ENCODE results near the gene MIEF1. TPM values are rescaled to one million over a fixed set of nuclear protein-coding genes. Genes with fewer than 3 reads are reported as not detected.

Gene MIEF1
- total RNA-seq, 1 experiment from 2014 or later: 29.9 TPM

DNA sequence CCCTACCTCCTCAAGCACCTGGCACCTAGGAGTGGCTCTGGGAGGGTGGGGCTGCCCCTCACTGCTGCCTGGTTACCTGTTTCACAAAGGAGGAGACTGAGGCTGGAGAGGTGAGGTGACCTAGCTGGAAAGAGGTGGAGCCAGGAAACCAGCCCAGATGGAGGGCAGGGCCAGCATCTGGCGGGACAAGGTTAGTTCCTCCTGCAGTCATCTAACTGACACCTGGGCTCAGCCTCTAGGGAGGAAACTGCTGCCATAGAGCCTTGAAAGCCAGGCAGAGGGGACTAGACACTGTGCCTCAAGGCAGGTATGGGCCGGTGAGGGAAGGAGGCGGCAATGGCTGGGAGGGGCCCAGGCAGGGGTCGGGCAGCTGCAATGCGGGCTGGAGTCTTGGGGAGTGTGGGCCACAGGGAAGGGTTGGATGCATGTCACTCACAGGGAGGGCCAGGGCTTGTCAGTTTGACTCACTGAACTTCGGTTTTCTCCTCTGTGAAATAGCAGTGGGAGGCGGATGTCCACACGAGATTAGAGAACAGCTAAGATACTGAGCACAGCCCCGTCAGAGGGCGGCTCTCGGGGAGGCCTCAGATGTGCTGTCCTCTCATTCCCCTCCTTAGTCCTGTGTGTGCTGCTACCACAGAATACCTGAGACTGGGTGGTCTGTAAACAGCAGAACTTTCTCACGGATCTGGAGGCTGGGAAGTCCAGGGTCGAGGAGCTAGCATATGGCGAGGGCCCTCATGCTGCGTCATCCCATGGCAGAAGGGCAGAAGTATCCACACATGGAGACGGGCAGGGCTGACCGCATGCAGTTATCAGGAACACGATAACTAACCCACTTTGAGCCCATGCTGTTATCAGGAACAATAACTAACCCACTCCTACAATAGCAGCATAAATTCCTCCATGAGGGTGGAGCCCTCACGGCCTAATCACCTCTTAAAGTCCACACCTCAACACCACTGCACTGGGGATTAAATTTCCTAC lies 29.2 kb upstream of the MIEF1 start (continued):
- TF ChIP-seq, protein P1, sequence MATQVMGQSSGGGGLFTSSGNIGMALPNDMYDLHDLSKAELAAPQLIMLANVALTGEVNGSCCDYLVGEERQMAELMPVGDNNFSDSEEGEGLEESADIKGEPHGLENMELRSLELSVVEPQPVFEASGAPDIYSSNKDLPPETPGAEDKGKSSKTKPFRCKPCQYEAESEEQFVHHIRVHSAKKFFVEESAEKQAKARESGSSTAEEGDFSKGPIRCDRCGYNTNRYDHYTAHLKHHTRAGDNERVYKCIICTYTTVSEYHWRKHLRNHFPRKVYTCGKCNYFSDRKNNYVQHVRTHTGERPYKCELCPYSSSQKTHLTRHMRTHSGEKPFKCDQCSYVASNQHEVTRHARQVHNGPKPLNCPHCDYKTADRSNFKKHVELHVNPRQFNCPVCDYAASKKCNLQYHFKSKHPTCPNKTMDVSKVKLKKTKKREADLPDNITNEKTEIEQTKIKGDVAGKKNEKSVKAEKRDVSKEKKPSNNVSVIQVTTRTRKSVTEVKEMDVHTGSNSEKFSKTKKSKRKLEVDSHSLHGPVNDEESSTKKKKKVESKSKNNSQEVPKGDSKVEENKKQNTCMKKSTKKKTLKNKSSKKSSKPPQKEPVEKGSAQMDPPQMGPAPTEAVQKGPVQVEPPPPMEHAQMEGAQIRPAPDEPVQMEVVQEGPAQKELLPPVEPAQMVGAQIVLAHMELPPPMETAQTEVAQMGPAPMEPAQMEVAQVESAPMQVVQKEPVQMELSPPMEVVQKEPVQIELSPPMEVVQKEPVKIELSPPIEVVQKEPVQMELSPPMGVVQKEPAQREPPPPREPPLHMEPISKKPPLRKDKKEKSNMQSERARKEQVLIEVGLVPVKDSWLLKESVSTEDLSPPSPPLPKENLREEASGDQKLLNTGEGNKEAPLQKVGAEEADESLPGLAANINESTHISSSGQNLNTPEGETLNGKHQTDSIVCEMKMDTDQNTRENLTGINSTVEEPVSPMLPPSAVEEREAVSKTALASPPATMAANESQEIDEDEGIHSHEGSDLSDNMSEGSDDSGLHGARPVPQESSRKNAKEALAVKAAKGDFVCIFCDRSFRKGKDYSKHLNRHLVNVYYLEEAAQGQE (IDR thresholded peaks at IDR 0.05; ENCODE audit: insufficient read depth in 1 of 2, low read depth in 2 of 2, low read length in 1 of 2): no peak

DNA sequence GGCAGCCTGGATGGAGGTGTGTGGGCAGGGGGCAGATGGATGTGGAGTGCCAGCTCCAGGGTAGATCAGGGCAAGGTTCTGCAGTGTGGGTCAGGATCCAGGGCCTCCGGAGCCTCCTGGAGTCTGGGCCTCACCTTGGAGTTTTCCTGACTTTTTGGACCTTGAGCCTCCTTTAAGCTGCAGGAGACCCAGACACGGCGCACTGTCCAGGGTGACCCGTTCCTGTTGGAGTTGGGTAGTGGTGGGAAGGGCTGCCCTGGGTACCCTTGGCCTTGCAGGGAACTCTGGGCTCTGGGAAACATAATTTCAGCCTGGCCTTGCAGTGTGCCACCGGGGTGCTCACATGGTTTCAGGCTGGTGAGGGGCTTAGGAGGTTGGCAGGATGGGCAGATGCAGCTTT lies 28.2 kb upstream of the MIEF1 start:
- no peaks in the 10 kb centered on the region for H3K9me3 ChIP-seq (ENCODE audit: control insufficient read depth, insufficient read depth, low read depth, low read length)
- no peaks in the 10 kb centered on the region for H3K27me3 ChIP-seq (ENCODE audit: control insufficient read depth, insufficient read depth, low read length)
- no peak overlapping the region for H3K27ac ChIP-seq (ENCODE audit: low read length)
- ChIA-PET CTCF (no interaction called here), POLR2A (no interaction called here)
- intact Hi-C loops (cut with micrococcal nuclease; ENCODE audit: unreplicated experiment): no loop called here
- TF ChIP-seq, protein P1 (IDR thresholded peaks at IDR 0.05; ENCODE audit: insufficient read depth in 1 of 2, low read depth in 2 of 2, low read length in 1 of 2): no peak
- TF ChIP-seq, protein P2, sequence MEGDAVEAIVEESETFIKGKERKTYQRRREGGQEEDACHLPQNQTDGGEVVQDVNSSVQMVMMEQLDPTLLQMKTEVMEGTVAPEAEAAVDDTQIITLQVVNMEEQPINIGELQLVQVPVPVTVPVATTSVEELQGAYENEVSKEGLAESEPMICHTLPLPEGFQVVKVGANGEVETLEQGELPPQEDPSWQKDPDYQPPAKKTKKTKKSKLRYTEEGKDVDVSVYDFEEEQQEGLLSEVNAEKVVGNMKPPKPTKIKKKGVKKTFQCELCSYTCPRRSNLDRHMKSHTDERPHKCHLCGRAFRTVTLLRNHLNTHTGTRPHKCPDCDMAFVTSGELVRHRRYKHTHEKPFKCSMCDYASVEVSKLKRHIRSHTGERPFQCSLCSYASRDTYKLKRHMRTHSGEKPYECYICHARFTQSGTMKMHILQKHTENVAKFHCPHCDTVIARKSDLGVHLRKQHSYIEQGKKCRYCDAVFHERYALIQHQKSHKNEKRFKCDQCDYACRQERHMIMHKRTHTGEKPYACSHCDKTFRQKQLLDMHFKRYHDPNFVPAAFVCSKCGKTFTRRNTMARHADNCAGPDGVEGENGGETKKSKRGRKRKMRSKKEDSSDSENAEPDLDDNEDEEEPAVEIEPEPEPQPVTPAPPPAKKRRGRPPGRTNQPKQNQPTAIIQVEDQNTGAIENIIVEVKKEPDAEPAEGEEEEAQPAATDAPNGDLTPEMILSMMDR (IDR thresholded peaks at IDR 0.05): no peak
- TF ChIP-seq TCF7L2 (IDR thresholded peaks at IDR 0.05; ENCODE audit: low read depth, low read length) (no peak), SIN3A (IDR thresholded peaks at IDR 0.05; ENCODE audit: borderline replicate concordance, insufficient read depth, low read depth, low read length) (no peak)
- H3K4me1 ChIP-seq (ENCODE audit: control insufficient read depth, insufficient read depth, low read length): peaks cover 8% of the 10 kb centered on the region; the same call in 1 of the 2 replicates
- no TSS peak for BruUV-seq (replicated peaks)
- no peak overlapping the region for H3K4me3 ChIP-seq (ENCODE audit: low read depth in 2 of 2, low read length in 2 of 2)
- in situ Hi-C loops (cut with HindIII; ENCODE audit: low pct_unique_long_range_greater_than_20kb, low sequenced_read_pairs): no loop called here
- ATAC-seq: no peak
- no peak for DNase-seq (ENCODE audit: low read depth, low spot score)
- H3K36me3 ChIP-seq (ENCODE audit: control insufficient read depth, insufficient read depth, low read length): no peaks in the 10 kb centered on the region

All from Panc1 (cell line).